Brain microvascular endothelial cell (primary cell): ENCODE measurements around the gene CRTC3.
A peak's percentile ranks its signal among the peaks of the same experiment; 100 is the strongest.

Experiments used
- DNase-seq: peaks from one replicate; pipeline ENCODE4 v3.0.0-alpha.2; 2020
- H3K27ac ChIP-seq: fragments of 250-450 bp; sonication (Bioruptor Pico); 2 replicates; pipeline ENCODE4 v1.5.1; 2020; ENCODE audit warnings: mild to moderate bottlenecking, moderate library complexity
- H3K27me3 ChIP-seq: fragments of 250-450 bp; sonication (Bioruptor Pico); replicated peaks from 2 replicates; pipeline ENCODE4 v1.5.1; 2020; ENCODE audit warnings: mild to moderate bottlenecking
- H3K36me3 ChIP-seq: fragments of 250-450 bp; sonication (Bioruptor Pico); replicated peaks from 2 replicates; pipeline ENCODE4 v1.5.1; 2020; ENCODE audit warnings: mild to moderate bottlenecking
- H3K4me3 ChIP-seq: 2 replicates; pipeline ENCODE4 v1.5.1; 2011; ENCODE audit warnings: low read depth, mild to moderate bottlenecking, control low read depth, low read length, moderate library complexity
- CTCF ChIP-seq: IDR thresholded peaks from 2 replicates; pipeline ENCODE4 v1.5.1; 2011; ENCODE audit warnings: low read depth, mild to moderate bottlenecking, moderate library complexity, low read length, control low read depth, inconsistent platforms; ENCODE audit errors: missing control alignments
- in situ Hi-C: cut with HindIII; loops from 2 replicates; pipeline ENCODE4 v1.10.0; 2017; ENCODE audit warnings: low sequenced_read_pairs, low pct_ligation_motif_present

The CRTC3 gene

GRCh38 chr15:90571063-90571541 is 41.4 kb downstream of the CRTC3 start:
- Histone ChIP-seq H3K4me3 (no peak overlapping the region), H3K36me3 (no peaks in the 10 kb centered on the region), H3K27me3 (no peaks in the 10 kb centered on the region), H3K27ac (no peak overlapping the region)
- in situ Hi-C loops = no loop called here
- TF ChIP-seq CTCF = no peak
- DNase-seq = peak; percentile 29

- H3K36me3 ChIP-seq = no peaks in the 10 kb centered on the region
- no peak for DNase-seq
- H3K4me3 ChIP-seq = no peak overlapping the region
- H3K27ac ChIP-seq = no peak overlapping the region
- in situ Hi-C loops = no loop called here
- TF ChIP-seq CTCF = no peak
- no peaks in the 10 kb centered on the region for H3K27me3 ChIP-seq
Measured at GRCh38 chr15:90572893-90573292, 43.2 kb downstream of the CRTC3 start.

- H3K27ac ChIP-seq = no peak overlapping the region
- no peak overlapping the region for H3K4me3 ChIP-seq
- no peaks in the 10 kb centered on the region for H3K27me3 ChIP-seq
- DNase-seq = no peak
- no peak for TF ChIP-seq CTCF
- in situ Hi-C loops = no loop called here
- H3K36me3 ChIP-seq = no peaks in the 10 kb centered on the region
Measured at GRCh38 chr15:90576711-90577389, 47.1 kb downstream of the CRTC3 start.

- TF ChIP-seq CTCF = no peak
- Histone ChIP-seq H3K27me3 (no peaks in the 10 kb centered on the region), H3K4me3 (no peak overlapping the region), H3K36me3 (no peaks in the 10 kb centered on the region), H3K27ac (no peak overlapping the region)
- DNase-seq = no peak
- in situ Hi-C loops = no loop called here
Measured at GRCh38 chr15:90579213-90579612, 49.5 kb downstream of the CRTC3 start.

- TF ChIP-seq CTCF = no peak
- Histone ChIP-seq H3K27ac (no peak overlapping the region), H3K27me3 (no peaks in the 10 kb centered on the region), H3K4me3 (no peak overlapping the region), H3K36me3 (no peaks in the 10 kb centered on the region)
- no peak for DNase-seq
- in situ Hi-C loops = no loop called here
Measured at GRCh38 chr15:90580099-90580498, 50.4 kb downstream of the CRTC3 start.

- no peak for DNase-seq
- no peak for TF ChIP-seq CTCF
- no peaks in the 10 kb centered on the region for H3K36me3 ChIP-seq
- in situ Hi-C loops = no loop called here
- H3K4me3 ChIP-seq = no peak overlapping the region
- no peaks in the 10 kb centered on the region for H3K27me3 ChIP-seq
- no peak overlapping the region for H3K27ac ChIP-seq
Measured at GRCh38 chr15:90580541-90580940, 50.8 kb downstream of the CRTC3 start.
